GM21737 (cell line): ENCODE measurements around the gene PTGFRN.

Experiments
- ATAC-seq: cut with Tn5 transposase; IDR thresholded peaks from one replicate; pipeline ENCODE4 v1.9.1; 2021; ENCODE audit warnings: mild to moderate bottlenecking, moderate library complexity; ENCODE audit not compliant: unreplicated experiment

Gene PTGFRN

DNA sequence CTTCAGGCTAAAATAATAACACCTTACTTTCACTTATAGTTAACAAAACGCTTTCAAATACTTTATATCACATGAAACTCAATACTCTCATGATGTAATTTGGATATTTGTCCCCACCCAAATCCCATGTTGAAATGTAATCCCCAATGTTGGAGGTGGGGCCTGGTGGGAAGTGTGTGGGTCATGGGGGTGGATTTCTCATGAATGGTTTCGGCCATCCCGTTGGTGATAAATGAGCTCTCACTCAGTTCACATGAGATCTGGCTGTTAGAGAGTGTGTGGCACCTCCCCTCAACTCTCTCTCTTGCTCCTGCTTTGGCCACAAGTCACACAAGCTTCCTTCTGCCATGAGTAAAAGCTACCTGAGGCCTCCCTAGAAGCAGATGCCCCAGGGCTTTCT, 22.5 kb upstream of the PTGFRN start:
- ATAC-seq, result no peak

DNA sequence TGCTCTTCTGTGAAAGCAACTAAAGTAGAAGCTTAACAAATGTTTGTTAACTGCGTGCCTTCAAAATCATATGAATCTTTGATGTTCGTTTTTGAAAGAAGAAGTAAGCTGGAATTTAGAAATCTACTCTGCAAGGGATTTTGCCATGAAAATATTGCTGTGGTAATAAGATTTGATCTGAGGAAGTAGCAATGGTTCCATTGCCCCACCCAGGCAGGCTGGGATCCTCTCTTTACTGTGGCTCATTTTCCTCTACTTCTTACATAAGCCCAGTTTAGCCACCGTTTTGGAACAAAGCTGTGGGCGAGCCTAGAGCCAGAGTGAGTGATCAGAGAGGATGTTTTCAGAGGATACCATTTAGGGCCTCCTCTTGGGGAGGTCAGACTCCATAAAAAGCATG, 20.3 kb upstream of the PTGFRN start:
- ATAC-seq, result no peak

DNA sequence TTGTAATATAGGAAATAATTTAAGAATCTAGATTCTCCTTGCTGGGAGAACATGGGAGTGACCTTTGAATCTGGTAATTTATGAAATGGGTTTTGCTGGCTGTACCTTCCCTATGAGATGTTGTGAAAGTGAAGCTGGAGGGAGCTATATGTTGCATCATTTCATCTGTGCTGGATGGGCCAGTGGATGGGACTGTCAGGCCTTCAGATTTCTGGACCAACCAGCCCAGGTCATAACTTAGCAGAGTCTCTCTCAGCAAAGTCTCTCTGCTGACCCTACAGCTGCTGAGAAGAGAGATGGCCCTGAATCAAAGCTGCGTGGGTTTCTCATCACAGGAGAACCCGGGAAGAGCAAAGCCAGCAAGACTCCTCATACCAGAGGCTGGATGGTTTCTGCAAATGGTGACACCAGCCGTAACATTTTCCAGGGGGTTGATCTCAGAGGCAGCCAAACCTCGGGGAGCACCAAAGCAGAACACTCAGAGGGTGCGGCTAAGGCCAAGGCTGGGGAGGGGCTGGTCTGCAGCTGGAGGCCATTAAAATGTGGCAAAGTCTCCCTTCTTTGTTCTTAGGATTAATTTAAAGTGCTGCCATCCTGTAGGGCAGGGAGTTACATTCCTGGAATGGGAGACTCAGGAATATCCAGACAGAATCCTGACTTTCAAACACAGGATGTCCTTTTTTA, 18.2 kb upstream of the PTGFRN start:
- no peak for ATAC-seq

DNA sequence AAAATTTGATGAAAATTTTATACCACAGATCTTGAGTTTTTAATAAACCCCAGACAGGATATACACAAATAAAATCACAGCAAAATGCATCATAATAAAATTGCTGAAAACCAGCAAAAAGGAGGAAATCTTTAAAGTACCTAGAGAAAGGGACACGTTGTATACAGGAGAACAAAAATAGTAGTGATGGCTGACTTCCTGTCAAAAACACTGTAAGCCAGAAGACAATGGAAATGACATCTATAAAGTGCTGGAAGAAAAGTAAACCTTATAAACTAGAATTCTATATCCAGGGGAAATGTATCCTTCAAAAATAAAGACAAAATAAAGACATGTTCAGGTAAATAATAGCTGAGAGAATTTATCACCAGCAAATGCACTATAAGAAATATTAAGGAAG, 14.6 kb upstream of the PTGFRN start:
- no peak for ATAC-seq

DNA sequence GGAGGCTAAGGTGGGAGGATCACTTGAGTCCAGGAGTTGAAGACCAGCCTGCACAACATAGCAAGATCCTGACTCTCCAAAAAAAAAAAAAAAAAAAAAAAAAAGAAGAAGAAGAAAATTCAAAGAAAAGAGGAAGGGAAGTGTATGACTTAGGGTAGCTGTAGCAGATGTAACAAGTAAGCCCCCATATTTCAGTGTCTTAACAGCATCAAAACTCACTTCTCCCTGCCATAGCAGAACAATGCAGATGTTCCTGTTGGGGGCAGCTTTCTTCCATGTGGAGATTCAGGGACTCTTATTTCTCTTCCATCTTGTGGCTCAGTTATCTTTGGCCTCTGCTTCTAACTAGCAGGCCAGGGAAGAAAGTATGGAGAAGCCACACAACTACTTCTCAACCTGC, 10.2 kb upstream of the PTGFRN start:
- no peak for ATAC-seq

DNA sequence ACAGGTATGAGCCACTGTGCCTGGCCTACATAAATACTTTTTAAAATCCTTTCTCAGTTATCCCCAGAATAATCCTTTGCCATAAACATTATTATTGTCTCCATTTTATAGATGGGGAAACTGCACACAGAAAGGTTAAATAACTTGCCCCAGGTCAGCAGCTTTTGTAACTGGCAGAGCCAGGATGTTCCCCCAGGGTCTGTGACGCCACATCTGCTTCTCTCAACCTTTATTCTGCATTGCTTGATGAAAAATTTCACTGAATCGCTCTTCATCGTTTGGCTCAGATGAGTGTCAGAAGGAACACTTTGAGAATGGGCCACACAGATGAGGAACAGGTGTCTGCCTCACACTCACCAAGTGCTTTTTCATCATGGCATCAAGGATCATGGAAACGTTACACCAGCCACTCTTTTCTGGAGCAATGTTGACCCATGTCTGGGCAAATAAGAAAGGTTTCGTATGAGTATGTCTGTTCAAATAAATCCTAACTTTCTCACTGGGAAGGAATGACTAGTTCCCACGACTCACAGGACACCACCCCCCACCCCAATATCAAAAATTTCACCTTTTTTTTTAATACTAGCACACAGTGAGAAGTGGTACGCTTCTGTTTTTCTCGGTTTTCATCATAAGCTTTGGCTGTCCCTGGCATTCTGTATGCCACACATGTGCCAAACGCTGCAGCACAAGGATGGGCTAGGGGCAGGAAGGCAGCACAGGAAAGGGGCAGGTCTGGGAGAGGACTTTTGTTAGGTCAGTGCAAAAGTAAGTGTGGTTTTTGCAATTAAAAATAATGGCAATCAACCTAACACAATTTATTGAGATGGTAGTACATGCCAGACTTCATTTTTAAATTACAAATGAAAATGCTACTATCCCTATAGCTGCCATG, 9.0 kb upstream of the PTGFRN start:
- no peak for ATAC-seq

DNA sequence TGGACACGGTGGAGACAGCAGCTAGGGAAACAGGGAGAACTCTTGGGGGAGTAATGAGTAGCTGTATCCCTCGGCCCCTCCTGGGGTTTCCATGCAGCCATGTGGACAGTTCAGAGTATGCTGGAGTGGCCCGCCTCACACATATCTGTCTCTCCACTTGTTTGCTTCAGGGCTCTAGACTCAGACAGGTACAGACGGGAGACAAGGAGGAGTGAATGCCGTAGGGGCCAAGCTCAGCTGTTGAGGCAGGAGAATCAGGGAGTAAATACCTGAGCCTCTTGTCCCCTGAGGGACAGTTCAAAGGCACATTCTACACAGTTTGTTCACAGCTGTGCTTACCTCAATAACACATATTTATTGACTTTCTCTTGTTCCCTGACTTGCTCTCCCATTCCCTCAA, 7.7 kb upstream of the PTGFRN start:
- no peak for ATAC-seq

DNA sequence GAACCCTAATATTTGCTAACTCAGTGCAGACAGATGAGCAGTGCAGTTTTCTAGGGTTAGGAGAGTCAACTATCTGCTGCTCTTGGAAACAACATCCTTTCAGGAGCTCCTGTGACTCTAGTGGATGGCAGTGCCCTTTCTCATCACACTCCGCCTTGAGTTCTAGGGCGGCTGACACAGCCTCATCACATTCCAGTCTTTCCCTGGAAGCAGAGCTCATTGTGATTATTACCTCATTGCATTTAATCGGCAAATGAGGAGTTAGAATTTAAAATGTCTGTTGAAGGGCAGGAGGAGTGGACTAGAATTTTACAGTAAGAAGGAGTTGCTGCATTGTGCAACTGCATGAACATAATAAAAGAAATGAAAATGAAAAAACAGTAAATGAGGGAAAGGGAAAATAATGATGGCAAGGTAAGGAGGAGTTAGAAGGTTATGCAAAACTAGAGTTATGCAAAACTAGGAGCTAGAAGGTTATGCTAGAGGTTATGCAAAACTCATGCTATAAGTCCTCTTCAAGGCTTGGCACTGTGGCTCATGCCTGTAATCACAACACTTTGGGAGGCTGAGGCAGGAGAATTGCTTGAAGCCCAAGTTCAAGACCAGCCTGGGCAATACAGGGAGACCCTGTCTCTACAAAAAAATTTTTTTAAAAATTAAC, 6.9 kb upstream of the PTGFRN start:
- ATAC-seq, result no peak

DNA sequence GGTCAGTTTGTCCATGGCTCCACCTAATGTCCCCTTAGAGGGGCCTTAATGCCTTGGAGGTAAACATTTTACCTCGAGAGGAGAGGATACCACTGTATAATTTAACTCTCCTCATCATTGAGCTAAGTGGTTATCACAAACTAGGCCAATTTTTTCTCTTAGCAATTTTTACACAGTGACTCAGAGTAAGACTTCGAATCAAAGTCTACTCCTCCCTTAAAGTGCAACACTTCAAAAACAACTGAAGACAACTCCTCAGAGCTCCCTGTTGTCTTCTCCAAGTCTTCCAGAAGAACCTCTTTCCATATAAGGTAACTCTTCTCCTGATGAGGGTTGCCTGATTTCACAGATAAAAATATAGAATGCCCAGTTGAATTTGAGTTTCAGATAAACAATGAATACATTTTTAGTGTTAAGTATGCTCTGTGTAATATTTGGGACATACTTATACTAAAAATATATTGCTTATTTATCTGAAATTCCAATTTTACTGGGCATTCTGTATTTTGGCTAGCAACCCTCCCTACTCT, 4.9 kb upstream of the PTGFRN start:
- no peak for ATAC-seq

DNA sequence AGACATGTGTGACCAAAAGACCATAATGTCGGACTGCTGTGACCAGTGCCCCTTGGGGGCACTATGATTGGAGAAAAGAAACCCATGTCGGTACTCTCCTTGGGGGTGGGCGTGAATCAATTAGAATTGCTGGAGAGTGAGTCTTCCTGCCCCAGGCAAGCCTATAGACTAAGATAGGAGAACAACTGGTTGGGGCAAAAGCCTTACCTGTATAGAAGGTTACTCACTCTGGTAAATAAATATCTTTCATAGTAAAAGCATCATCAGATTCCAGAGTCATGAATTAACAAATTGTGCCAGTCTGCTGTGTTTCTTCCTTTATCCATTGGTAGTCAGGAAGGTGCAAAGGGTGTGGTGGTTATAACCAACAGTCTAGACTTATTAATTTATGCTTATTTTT, 2.9 kb upstream of the PTGFRN start:
- no peak for ATAC-seq

DNA sequence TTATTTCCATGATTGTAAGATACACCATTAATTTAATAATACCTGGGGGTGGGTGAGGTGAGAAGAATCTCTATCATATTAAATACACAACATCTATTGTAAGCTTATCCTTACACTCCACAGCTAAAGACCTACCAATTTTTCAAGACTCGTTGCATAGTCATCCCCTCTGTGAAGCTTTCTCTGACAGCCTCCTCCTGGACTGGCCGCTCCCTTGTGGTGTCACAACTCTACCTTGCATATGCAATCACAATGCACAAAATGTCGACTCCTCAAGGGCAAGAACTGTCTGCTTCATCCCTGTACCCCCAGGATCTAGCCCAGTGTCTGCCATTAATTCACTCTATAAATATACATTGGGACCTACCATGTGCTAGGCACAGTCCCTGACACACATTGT, 2.4 kb upstream of the PTGFRN start:
- no peak for ATAC-seq

DNA sequence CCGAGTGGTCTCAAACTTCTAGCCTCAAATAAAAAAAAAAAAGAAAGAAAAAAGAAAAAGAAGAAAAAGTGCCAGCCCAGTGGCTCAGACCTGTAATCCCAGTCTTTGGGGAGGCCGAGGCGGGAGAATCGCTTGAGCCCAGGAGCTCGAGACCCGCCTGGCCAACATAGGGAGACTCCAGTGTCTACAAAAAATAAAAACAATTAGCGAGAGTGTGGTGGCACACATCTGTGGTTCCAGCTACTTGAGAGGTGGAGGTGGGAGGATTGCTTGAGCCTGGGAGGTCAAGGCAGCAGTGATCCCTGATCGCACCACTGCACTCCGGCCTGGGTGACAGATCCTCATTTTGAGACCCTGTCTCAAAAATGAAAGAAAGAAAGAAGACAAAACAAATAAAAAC, 1.4 kb upstream of the PTGFRN start:
- ATAC-seq, result no peak

DNA sequence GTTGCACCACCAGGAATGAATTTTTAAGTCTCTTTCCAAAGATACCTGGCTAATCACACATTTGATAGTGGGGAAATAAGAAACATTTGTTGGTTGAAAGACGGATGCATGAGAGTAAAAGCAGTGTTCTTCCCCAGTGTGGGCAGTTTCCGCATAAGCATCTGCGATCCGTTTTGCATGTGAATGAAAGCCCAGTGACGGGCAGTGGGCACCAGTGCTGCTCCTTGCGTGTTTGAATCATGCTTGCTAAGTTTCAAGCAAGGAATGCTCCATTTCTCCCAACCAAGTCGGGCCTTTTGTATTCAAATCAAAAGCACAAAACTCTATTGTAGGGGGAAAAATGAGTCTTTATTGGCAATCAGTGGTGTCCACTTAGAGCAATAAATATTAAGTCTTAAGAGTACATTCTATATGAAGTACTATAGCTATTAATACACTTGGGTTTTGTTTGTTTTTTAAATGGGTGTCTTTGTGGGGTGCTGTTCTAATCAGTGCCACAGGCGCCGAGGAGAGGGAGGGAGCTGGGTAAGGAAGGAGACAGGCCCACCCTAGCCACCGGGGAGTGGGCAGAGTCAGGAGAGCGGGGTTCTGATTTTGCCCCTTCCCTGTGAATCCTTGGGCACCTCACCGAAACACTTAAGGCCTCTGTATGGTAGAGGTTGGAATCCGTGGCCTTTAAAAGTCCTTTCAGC, 750 bp upstream of the PTGFRN start:
- ATAC-seq, result no peak

DNA sequence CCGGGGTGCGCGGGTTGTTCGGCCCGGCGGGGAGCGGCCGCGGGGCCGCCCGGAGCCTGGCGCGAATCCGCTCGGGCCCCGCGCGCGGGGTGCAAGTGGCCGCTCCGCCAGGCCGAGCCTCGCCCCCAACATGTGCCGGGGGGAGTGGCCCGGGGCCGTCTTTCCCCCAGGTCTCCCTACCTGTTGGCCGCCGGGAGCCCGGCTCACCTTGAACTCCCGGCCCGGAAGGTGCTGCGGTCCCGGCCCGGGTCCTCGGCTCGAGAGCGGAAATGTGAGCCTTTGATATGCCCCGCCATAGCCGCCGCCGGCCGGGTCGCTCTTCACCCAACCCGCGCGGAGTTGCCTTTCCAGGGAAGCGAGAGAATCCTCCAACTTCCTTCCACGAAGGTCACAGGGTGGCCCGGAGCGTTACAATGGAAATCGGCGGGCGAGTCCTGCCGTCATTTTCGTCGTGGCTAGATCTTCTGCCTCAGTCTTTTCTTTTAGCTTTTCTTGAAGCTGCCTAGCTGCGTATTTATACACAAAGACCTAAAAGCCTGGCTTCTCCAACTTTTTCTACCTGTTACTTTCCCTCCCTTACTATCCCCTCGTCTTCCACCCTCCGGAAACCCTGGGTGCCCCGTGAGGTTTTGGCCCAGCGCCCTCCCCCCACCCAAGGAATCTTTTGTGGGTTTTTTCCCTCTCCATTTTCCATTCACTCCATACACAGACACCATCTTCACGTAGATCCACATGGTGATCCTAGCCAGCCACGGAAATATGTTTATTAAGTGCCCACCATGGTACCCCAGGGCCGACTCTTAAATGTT, 867 bp downstream of the PTGFRN start:
- no peak for ATAC-seq

DNA sequence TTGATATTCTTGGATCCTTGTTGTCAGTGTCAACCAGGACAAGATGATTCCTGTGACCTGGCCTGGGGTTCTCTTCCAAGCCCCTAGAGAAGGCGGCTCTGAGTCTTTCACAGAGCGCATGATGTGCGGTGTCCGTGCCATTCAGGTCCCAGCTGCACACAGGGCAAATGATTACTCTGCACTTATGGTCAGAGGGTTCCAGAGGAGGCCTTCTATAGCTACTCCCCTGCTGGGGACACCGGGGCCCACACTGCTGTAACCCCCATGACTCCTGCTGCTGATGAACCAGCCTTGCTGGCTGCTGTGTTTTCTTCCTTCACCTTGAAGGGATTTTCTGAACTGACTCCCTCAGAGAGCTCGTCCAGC, 1.5 kb downstream of the PTGFRN start:
- ATAC-seq, result no peak

DNA sequence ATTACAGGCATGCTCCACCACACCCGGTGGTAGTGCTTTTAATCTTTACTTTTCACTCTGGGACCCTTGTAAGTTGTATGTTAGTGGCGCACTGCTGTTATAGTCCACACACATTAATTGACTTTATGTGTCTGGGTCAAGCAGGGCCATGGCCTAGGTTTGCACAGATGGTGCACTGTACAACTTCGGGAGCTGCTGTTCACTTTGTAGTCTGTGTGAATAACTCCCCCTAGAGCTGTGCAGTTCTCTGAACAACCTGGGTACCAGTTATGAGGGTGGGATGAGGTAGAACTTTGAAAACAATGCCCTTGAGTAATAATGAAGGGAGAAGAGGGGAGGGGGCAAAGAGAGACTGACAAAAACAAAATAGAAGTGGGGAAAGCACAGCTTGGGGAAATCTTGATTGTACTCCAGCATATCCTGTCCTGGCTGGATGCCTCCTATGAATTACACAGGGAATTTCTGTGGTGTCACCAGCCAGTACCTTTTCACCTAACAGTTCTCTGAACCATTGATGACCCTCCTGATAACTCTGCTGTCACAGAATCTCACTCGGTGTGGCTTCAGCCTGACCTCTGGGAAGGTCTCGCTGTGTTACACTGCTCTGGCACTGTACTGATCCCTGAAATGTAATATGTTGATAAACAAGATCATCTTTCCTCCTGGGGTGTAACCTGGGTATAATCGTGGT, 2.2 kb downstream of the PTGFRN start:
- no peak for ATAC-seq

DNA sequence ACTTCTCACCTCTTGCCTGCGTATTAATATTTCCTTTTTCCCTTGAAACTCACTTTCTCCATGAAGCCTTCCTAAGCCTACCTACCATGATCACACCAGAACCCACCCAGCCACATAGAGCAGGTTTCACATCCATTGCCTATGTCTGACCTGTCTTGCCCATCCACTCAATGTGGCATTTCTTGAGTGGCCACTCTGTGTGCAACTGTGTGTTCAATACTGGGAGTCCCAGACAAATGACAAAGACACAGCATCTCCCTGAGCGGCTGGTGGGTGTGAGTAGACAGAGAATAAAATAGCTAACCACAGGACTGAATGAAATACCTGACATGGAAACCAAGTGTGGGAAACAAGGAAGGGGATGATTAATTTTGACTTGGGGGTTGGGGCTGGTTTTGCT, 3.1 kb downstream of the PTGFRN start:
- ATAC-seq, result no peak

DNA sequence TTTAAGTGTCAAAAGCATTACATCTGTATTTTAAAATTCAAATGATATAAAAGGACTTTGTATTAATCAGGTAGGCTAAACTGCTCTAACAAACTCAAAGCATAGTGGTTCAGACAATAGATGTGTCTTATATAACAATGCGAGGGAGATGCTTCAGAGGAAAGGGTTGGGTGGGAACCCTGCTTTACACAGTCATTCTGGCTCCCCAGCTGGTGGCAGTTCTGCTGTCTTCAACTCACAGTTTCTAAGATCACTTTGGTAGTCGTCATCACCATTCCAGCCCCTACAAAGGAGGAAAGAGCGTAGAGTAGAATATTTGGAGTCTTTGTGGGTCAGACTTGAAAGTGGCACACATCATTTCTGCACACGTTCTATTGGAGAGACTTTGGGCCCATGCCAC, 4.2 kb downstream of the PTGFRN start:
- no peak for ATAC-seq

DNA sequence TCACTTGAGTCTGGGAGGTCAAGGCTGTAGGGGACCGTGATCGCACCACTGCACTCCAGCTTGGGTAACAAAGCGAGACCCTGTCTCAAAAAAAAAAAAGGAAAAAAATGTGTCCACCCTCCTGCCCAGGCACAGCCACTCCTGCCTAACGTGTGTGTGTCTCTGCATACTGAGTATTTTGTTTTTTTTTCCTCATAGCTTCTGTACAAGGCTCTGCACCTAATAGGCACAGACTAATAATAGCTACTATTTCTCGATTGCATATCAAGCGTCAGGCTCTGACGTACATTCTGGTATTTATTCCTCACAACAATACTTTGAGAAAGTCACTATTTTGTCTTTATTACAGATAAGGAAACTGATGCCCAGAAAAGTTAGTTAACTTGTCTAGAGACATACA, 5.0 kb downstream of the PTGFRN start:
- ATAC-seq, result no peak
